Hepatocyte (in vitro differentiated cells): ENCODE data around the gene C3orf20. TPM values are rescaled to one million over a fixed set of nuclear protein-coding genes. Genes with fewer than 3 reads are reported as not detected.

Experiments used
- DNase-seq: peaks from one replicate; pipeline ENCODE4 v3.0.0-alpha.2; 2016; ENCODE audit warnings: low spot score
- H2AFZ ChIP-seq: fragments of 200-600 bp; sonication (generic); 2 replicates; pipeline ENCODE4 v1.6.0; 2016; ENCODE audit warnings: antibody characterized with exemption, mild to moderate bottlenecking
- H3K27ac ChIP-seq: fragments of 200-600 bp; sonication (generic); 2 replicates; pipeline ENCODE4 v1.5.1; 2016; ENCODE audit warnings: mild to moderate bottlenecking
- H3K27me3 ChIP-seq: fragments of 200-600 bp; sonication (generic); 2 replicates; pipeline ENCODE4 v1.6.1; 2016
- H3K36me3 ChIP-seq: fragments of 200-600 bp; sonication (generic); replicated peaks from 2 replicates; pipeline ENCODE4 v1.5.1; 2016; ENCODE audit warnings: low read depth; ENCODE audit not compliant: insufficient read depth
- H3K4me1 ChIP-seq: fragments of 200-600 bp; sonication (generic); 2 replicates; pipeline ENCODE4 v1.5.1; 2016; ENCODE audit warnings: mild to moderate bottlenecking, moderate library complexity; ENCODE audit not compliant: insufficient read depth
- H3K4me2 ChIP-seq: fragments of 200-600 bp; sonication (generic); 2 replicates; pipeline ENCODE4 v1.6.0; 2016
- H3K4me3 ChIP-seq: fragments of 200-600 bp; sonication (generic); 2 replicates; pipeline ENCODE4 v1.5.1; 2016; ENCODE audit warnings: mild to moderate bottlenecking
- H3K79me2 ChIP-seq: fragments of 200-600 bp; sonication (generic); 2 replicates; pipeline ENCODE4 v1.6.0; 2017; ENCODE audit warnings: mild to moderate bottlenecking
- H3K9me2 ChIP-seq: fragments of 200-600 bp; sonication (generic); replicated peaks from 2 replicates; pipeline ENCODE4 v1.6.0; 2017; ENCODE audit warnings: mild to moderate bottlenecking; ENCODE audit not compliant: insufficient read depth
- H3K9me3 ChIP-seq: fragments of 200-600 bp; sonication (generic); 2 replicates; pipeline ENCODE4 v1.5.1; 2016; ENCODE audit warnings: low read depth, mild to moderate bottlenecking
- H4K20me1 ChIP-seq: fragments of 200-600 bp; sonication (generic); 2 replicates; pipeline ENCODE4 v1.6.0; 2016; ENCODE audit warnings: mild to moderate bottlenecking; ENCODE audit not compliant: insufficient read depth, poor library complexity, severe bottlenecking
- CTCF ChIP-seq: fragments of 200-600 bp; sonication (generic); IDR thresholded peaks from 2 replicates; pipeline ENCODE4 v1.5.1; 2016; ENCODE audit warnings: antibody characterized with exemption, mild to moderate bottlenecking; ENCODE audit not compliant: poor library complexity
- EZH2 ChIP-seq: fragments of 200-600 bp; sonication (generic); IDR thresholded peaks from 2 replicates; pipeline ENCODE4 v1.6.1; 2016; ENCODE audit warnings: antibody characterized with exemption, mild to moderate bottlenecking, borderline replicate concordance
- EZH2phosphoT487 ChIP-seq: fragments of 200-600 bp; sonication (generic); IDR thresholded peaks from one replicate; pipeline ENCODE4 v1.6.1; 2018; ENCODE audit warnings: antibody characterized with exemption, mild to moderate bottlenecking, low read depth, moderate library complexity; ENCODE audit not compliant: unreplicated experiment, severe bottlenecking
- WGBS: methylation state at CpG from one replicate; pipeline ENCODE4 v1.1.6; 2016; ENCODE audit warnings: low lambda C conversion rate; ENCODE audit errors: missing lambda C conversion rate; 5-methylcytosine and 5-hydroxymethylcytosine counted together
- polyA plus RNA-seq: library from polyadenylated mRNA; unstranded; fragments of >200 nt; fragmentation: Nextera tagmentation; extraction: Ambion mirVana; gene quantifications from 2 replicates; pipeline ENCODE4 v1.2.1, GENCODE V29; 2016
- total RNA-seq: library from RNA; depleted of rRNA; stranded (reverse); fragments of >200 nt; gene quantifications from 2 replicates; pipeline ENCODE4 v1.2.3, GENCODE V29; 2014

C3orf20 gene
- total and polyA plus RNA-seq, 2 experiments from 2014 or later, result 0.07 TPM; not detected in 1

- no peak overlapping the region for H3K4me2 ChIP-seq
- H3K9me2 ChIP-seq, result no peaks in the 10 kb centered on the region
- no peaks in the 10 kb centered on the region for H4K20me1 ChIP-seq
- H2AFZ ChIP-seq, result no peak overlapping the region
- DNase-seq, result no peak
- no peak overlapping the region for H3K4me3 ChIP-seq
- no peak for TF ChIP-seq EZH2phosphoT487
- H3K79me2 ChIP-seq, result no peaks in the 10 kb centered on the region
- WGBS, result 79% methylated on average over 15 of the region's 15 CpGs
- H3K4me1 ChIP-seq, result no peaks in the 10 kb centered on the region
- H3K27me3 ChIP-seq, result peaks cover 3% of the 10 kb centered on the region
- no peaks in the 10 kb centered on the region for H3K36me3 ChIP-seq
- H3K27ac ChIP-seq, result no peak overlapping the region
- no peaks in the 10 kb centered on the region for H3K9me3 ChIP-seq
Measured at GRCh38 chr3:14793126-14793857, 118.4 kb downstream of the C3orf20 start.

GRCh38 chr3:14793858-14794234 is 118.9 kb downstream of the C3orf20 start:
- H3K9me3 ChIP-seq, result no peaks in the 10 kb centered on the region
- H4K20me1 ChIP-seq, result no peaks in the 10 kb centered on the region
- TF ChIP-seq EZH2phosphoT487 (no peak), EZH2 (no peak), CTCF (no peak)
- H2AFZ ChIP-seq, result no peak overlapping the region
- H3K79me2 ChIP-seq, result no peaks in the 10 kb centered on the region
- H3K27ac ChIP-seq, result no peak overlapping the region
- 96% methylated on average over 5 of the region's 5 CpGs for WGBS
- H3K4me3 ChIP-seq, result no peak overlapping the region
- no peaks in the 10 kb centered on the region for H3K9me2 ChIP-seq
- peaks cover 3% of the 10 kb centered on the region for H3K27me3 ChIP-seq
- H3K4me1 ChIP-seq, result no peaks in the 10 kb centered on the region
- no peak for DNase-seq
- no peaks in the 10 kb centered on the region for H3K36me3 ChIP-seq
- no peak overlapping the region for H3K4me2 ChIP-seq

- Histone ChIP-seq H3K27me3 (peaks cover 3% of the 10 kb centered on the region), H4K20me1 (no peaks in the 10 kb centered on the region), H3K79me2 (no peaks in the 10 kb centered on the region), H3K36me3 (no peaks in the 10 kb centered on the region), H3K4me1 (no peaks in the 10 kb centered on the region), H3K9me2 (no peaks in the 10 kb centered on the region), H3K4me2 (no peak overlapping the region), H3K4me3 (no peak overlapping the region), H3K9me3 (no peaks in the 10 kb centered on the region), H3K27ac (no peak overlapping the region), H2AFZ (no peak overlapping the region)
- TF ChIP-seq EZH2phosphoT487 (no peak), EZH2 (no peak), CTCF (no peak)
- DNase-seq, result no peak
- WGBS, result 92% methylated on average over 2 of the region's 2 CpGs
Measured at GRCh38 chr3:14794435-14794834, 119.5 kb downstream of the C3orf20 start.

GRCh38 chr3:14795996-14796395 is 121.1 kb downstream of the C3orf20 start:
- H3K9me2 ChIP-seq, result no peaks in the 10 kb centered on the region
- H4K20me1 ChIP-seq, result no peaks in the 10 kb centered on the region
- H3K36me3 ChIP-seq, result no peaks in the 10 kb centered on the region
- no peaks in the 10 kb centered on the region for H3K4me1 ChIP-seq
- no peak for DNase-seq
- no peaks in the 10 kb centered on the region for H3K79me2 ChIP-seq
- no peak overlapping the region for H2AFZ ChIP-seq
- H3K27ac ChIP-seq, result no peak overlapping the region
- H3K27me3 ChIP-seq, result peaks cover 3% of the 10 kb centered on the region
- H3K4me3 ChIP-seq, result no peak overlapping the region
- H3K4me2 ChIP-seq, result no peak overlapping the region
- WGBS, result 69% methylated on average over 2 of the region's 2 CpGs
- no peaks in the 10 kb centered on the region for H3K9me3 ChIP-seq
- no peak for TF ChIP-seq EZH2phosphoT487
- TF ChIP-seq EZH2, result no peak
- TF ChIP-seq CTCF, result no peak
